BJ (cell line): ENCODE measurements around the gene KLHL22. TPM values are rescaled to one million over a fixed set of nuclear protein-coding genes. Genes with fewer than 3 reads are reported as not detected.

ENCODE experiments used
- CTCF ChIA-PET: fragments of 350-600 bp; formaldehyde crosslinking; extraction: SDS; loops from one replicate; lab custom pipeline; 2021; ENCODE audit warnings: antibody characterized with exemption, inconsistent platforms; lab: Yijun Ruan, JAX
- POLR2A ChIA-PET: fragments of 300-600 bp; sonication (Branson Sonifier 250); formaldehyde crosslinking; extraction: SDS; loops from one replicate; lab custom pipeline; 2021; ENCODE audit warnings: antibody characterized with exemption; lab: Charles Lee
- DNase-seq: peaks from one replicate; pipeline ENCODE4 v3.0.0-alpha.2; 2011; ENCODE audit warnings: low read depth
- H3K27me3 ChIP-seq: 2 replicates; pipeline ENCODE4 v1.6.0; 2011; ENCODE audit warnings: low read length; ENCODE audit not compliant: control insufficient read depth, insufficient read depth
- H3K36me3 ChIP-seq: 2 replicates; pipeline ENCODE4 v1.5.1; 2011; ENCODE audit warnings: low read length; ENCODE audit not compliant: control insufficient read depth, insufficient read depth
- H3K4me3 ChIP-seq: 2 replicates; pipeline ENCODE4 v1.5.1; 2011; ENCODE audit warnings: low read depth, mild to moderate bottlenecking, control low read depth, low read length
- CTCF ChIP-seq: IDR thresholded peaks from 2 replicates; pipeline ENCODE4 v1.5.1; 2011; ENCODE audit warnings: low read depth, mild to moderate bottlenecking, control low read depth, inconsistent platforms, low read length, moderate library complexity; ENCODE audit not compliant: insufficient read depth
- polyA plus RNA-seq: library from polyadenylated mRNA; depleted of rRNA; stranded (reverse); fragments of >200 nt; gene quantifications from 2 replicates; pipeline ENCODE4 v1.2.3, GENCODE V29; 2011

The KLHL22 gene
- polyA plus RNA-seq, 1 experiment, result 34.0 TPM

- CTCF ChIA-PET, result no interaction called here
- no peak for DNase-seq
- POLR2A ChIA-PET, result no interaction called here
- Histone ChIP-seq H3K4me3 (no peak overlapping the region), H3K36me3 (peaks cover 35% of the 10 kb centered on the region), H3K27me3 (no peaks in the 10 kb centered on the region)
- TF ChIP-seq CTCF, result no peak
Observed at GRCh38 chr22:20426259-20426615, 69.4 kb downstream of the KLHL22 start.

GRCh38 chr22:20425566-20426258, 69.9 kb downstream of the KLHL22 start:
- ChIA-PET CTCF (no interaction called here), POLR2A (no interaction called here)
- Histone ChIP-seq H3K27me3 (no peaks in the 10 kb centered on the region), H3K4me3 (no peak overlapping the region), H3K36me3 (peaks cover 33% of the 10 kb centered on the region)
- TF ChIP-seq CTCF, result no peak
- no peak for DNase-seq

GRCh38 chr22:20424932-20425565, 70.5 kb downstream of the KLHL22 start:
- POLR2A ChIA-PET, result no interaction called here
- H3K36me3 ChIP-seq, result peaks cover 26% of the 10 kb centered on the region
- H3K4me3 ChIP-seq, result no peak overlapping the region
- H3K27me3 ChIP-seq, result no peaks in the 10 kb centered on the region
- CTCF ChIA-PET, result interaction anchor here (1.9 kb wide), 1 partner anchor 31 kb away, joined by 6 read pairs; no protein-coding TSS in a partner anchor
- no peak for DNase-seq
- TF ChIP-seq CTCF, result no peak

- Histone ChIP-seq H3K27me3 (no peaks in the 10 kb centered on the region), H3K4me3 (no peak overlapping the region), H3K36me3 (peaks cover 23% of the 10 kb centered on the region)
- no peak for TF ChIP-seq CTCF
- DNase-seq, result no peak
- ChIA-PET CTCF (interaction anchor here (1.9 kb wide), 1 partner anchor 32 kb away, joined by 6 read pairs; no protein-coding TSS in a partner anchor), POLR2A (no interaction called here)
Observed at GRCh38 chr22:20424568-20424931, 71.0 kb downstream of the KLHL22 start.

- DNase-seq, result no peak
- POLR2A ChIA-PET, result interaction anchor here (0.6 kb wide), 1 partner anchor 104 kb away, joined by 3 read pairs; the partner anchor contains the start of gene DGCR6L
- Histone ChIP-seq H3K27me3 (no peaks in the 10 kb centered on the region), H3K4me3 (no peak overlapping the region), H3K36me3 (peaks cover 20% of the 10 kb centered on the region)
- TF ChIP-seq CTCF, result no peak
- CTCF ChIA-PET, result interaction anchor here (1.8 to 1.9 kb wide), 4 partner anchors 11 to 32 kb away, joined by 4 to 9 read pairs (median 6); no protein-coding TSS in a partner anchor
Observed at GRCh38 chr22:20423906-20424551, 71.6 kb downstream of the KLHL22 start.
